ENCODE measurements around the gene CCL17.
A peak's percentile ranks its signal among the peaks of the same experiment; 100 is the strongest.

The CCL17 gene

DNA sequence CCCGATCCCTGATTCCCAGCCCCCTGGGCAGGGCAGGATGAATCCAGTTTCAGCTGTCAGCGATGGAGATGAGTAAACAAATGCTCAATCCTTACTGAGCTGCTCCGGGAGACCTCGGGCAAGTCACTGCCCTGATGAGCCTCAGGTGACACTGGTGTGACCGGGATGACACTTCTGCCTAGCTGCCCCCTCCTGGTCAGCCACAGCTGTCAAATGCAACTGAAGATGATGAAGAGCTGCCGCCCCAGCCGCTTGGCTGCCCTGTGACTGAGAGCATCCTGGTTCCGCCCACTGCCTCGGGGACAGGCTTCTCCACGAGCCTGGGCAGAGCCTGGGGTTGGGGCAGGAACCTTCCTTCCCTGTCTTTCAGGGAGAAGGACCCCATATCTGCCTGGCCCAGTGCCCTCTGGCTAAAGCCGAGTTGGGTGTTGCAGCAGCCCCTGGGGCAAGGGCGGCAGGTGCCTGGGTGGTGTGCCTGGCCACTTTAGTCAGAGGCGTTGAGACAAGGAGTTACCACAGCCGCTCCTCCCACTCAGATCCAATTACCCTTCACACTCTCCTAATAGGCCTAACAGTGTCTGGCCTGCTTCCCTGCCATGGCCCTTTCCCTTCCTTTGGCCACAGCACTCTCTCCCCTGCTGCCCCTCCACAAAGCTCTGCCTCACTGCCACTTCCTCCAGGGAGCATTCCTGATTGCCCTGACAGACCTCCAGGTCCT lies 5.5 kb downstream of the CCL17 start:
- TF ChIP-seq, protein P1, sequence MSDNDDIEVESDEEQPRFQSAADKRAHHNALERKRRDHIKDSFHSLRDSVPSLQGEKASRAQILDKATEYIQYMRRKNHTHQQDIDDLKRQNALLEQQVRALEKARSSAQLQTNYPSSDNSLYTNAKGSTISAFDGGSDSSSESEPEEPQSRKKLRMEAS (IDR thresholded peaks at IDR 0.05; ENCODE audit: low read depth, low read length) = no peak
- TF ChIP-seq, protein P2, sequence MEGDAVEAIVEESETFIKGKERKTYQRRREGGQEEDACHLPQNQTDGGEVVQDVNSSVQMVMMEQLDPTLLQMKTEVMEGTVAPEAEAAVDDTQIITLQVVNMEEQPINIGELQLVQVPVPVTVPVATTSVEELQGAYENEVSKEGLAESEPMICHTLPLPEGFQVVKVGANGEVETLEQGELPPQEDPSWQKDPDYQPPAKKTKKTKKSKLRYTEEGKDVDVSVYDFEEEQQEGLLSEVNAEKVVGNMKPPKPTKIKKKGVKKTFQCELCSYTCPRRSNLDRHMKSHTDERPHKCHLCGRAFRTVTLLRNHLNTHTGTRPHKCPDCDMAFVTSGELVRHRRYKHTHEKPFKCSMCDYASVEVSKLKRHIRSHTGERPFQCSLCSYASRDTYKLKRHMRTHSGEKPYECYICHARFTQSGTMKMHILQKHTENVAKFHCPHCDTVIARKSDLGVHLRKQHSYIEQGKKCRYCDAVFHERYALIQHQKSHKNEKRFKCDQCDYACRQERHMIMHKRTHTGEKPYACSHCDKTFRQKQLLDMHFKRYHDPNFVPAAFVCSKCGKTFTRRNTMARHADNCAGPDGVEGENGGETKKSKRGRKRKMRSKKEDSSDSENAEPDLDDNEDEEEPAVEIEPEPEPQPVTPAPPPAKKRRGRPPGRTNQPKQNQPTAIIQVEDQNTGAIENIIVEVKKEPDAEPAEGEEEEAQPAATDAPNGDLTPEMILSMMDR (IDR thresholded peaks at IDR 0.05; ENCODE audit: low read depth, low read length) = no peak
- TF ChIP-seq MYC (IDR thresholded peaks at IDR 0.05; ENCODE audit: low read depth, low read length) (no peak), POLR2A (IDR thresholded peaks at IDR 0.05; ENCODE audit: extremely low read depth, insufficient read length) (no peak)
- no peak overlapping the region for H3K4me3 ChIP-seq (ENCODE audit: low read depth, low read length)
- peak; percentile 37 for DNase-seq (ENCODE audit: low read depth)

DNA sequence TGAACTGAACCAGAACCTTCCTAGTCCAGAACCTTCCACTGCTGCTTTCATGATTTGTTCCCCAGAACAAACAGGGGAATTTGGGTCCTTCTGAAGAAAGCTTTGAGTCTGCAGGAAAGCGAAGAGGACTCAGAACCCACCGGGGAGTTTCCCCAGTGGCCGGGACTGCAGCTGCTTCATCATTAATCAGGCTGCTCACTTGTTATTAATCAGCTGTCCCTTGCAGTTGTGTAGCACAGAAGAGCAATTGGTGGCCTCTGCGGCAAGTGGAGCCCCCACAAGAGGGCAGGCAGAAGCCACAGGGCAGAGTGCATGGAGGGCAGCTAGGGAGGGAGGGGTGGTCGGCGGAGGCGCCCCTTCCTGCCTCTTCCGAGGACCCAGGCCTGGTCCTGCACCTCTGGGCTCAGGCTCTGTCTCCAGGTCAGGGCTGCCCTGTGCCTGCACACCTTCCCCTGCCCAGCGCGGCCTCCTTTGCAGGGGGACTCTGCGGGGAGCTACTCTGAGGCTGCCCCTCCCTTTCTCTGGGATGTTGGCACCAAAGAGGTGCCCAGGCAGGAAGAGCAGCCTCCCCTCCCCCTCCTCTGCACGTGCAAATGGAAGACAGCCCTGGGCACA lies 6.9 kb downstream of the CCL17 start:
- DNase-seq (ENCODE audit: low read depth) = no peak
- TF ChIP-seq, protein P2 (IDR thresholded peaks at IDR 0.05; ENCODE audit: low read depth, low read length) = no peak
- TF ChIP-seq, protein P1 (IDR thresholded peaks at IDR 0.05; ENCODE audit: low read depth, low read length) = no peak
- H3K4me3 ChIP-seq (ENCODE audit: low read depth, low read length) = no peak overlapping the region

DNA sequence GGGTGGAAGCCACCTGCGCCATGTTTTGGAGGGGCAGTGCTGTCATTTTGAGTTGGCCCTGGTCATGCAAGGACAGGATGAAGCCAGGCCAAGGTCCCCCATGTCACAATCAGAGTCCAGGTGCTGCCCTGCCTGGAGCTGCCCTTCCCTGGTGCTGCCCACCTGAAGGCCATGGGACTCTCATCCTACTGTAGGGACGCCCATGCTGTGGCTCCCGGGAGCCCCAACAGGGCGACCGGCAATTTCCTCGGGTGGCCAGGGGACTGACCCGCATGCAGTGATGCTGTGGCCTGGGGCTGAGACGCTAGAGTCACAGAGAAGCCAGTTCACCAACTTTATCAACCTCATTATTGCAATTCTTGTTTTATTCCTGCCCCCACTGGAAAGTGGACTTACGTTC lies 8.0 kb downstream of the CCL17 start:
- DNase-seq (ENCODE audit: low read depth) = no peak
- TF ChIP-seq, protein P1 (IDR thresholded peaks at IDR 0.05; ENCODE audit: low read depth, low read length) = no peak
- no peak for TF ChIP-seq POLR2A (IDR thresholded peaks at IDR 0.05; ENCODE audit: extremely low read depth, insufficient read length)
- no peak for TF ChIP-seq MYC (IDR thresholded peaks at IDR 0.05; ENCODE audit: low read depth, low read length)
- TF ChIP-seq, protein P2 (IDR thresholded peaks at IDR 0.05; ENCODE audit: low read depth, low read length) = no peak
- no peak overlapping the region for H3K4me3 ChIP-seq (ENCODE audit: low read depth, low read length)

DNA sequence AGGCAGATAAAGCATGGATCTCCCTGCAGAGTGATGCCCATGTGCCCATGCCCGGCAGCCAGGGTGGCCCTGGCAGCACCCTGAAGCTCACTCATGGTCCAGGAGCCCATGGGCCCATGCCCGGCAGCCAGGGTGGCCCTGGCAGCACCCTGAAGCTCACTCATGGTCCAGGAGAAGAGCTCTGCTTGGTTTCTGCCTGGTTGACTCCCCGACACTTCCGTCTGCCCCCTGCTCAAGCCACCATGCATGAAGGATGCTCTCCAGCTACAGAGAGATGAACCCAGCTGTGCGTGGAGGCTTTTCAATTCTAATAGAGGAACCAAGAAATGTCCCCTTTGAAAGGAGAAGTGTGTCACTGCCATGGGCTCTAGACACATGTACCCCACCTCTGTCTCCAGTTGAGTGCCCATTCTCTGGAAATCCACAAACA lies 8.7 kb downstream of the CCL17 start:
- no peak overlapping the region for H3K4me3 ChIP-seq (ENCODE audit: low read depth, low read length)
- TF ChIP-seq, protein P1 (IDR thresholded peaks at IDR 0.05; ENCODE audit: low read depth, low read length) = no peak
- TF ChIP-seq, protein P2 (IDR thresholded peaks at IDR 0.05; ENCODE audit: low read depth, low read length) = no peak
- TF ChIP-seq POLR2A (IDR thresholded peaks at IDR 0.05; ENCODE audit: extremely low read depth, insufficient read length) = no peak
- TF ChIP-seq MYC (IDR thresholded peaks at IDR 0.05; ENCODE audit: low read depth, low read length) = no peak
- no peak for DNase-seq (ENCODE audit: low read depth)

DNA sequence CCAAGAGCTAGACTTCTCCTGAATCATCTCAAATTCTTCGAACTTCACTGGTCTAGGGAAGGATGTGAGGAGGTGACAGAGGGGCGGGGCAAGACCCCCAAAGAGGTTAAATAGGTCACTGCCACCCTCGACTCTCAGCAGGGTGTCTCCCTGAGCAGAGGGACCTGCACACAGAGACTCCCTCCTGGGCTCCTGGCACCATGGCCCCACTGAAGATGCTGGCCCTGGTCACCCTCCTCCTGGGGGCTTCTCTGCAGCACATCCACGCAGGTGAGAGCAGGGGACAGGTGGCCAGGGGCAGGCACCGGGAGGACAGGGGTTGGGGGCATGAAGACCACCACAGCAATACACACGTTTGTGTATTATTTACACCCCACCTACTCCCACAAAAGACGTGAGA lies 9.2 kb downstream of the CCL17 start:
- no peak for DNase-seq (ENCODE audit: low read depth)
- TF ChIP-seq, protein P1 (IDR thresholded peaks at IDR 0.05; ENCODE audit: low read depth, low read length) = no peak
- TF ChIP-seq MYC (IDR thresholded peaks at IDR 0.05; ENCODE audit: low read depth, low read length) = no peak
- no peak for TF ChIP-seq POLR2A (IDR thresholded peaks at IDR 0.05; ENCODE audit: extremely low read depth, insufficient read length)
- TF ChIP-seq, protein P2 (IDR thresholded peaks at IDR 0.05; ENCODE audit: low read depth, low read length) = no peak
- no peak overlapping the region for H3K4me3 ChIP-seq (ENCODE audit: low read depth, low read length)

Data from NB4 (cell line).